Measurements from ENCODE around the gene ANKLE1. TPM values are rescaled to one million over a fixed set of nuclear protein-coding genes. Genes with fewer than 3 reads are reported as not detected.
A peak's percentile ranks its signal among the peaks of the same experiment; 100 is the strongest.

ANKLE1 gene
- polyA plus RNA-seq, 1 donor (not counting 4 experiments of a cell fraction or from before 2014, with no cell fraction given), result 0.30 TPM

- Histone ChIP-seq H3K4me1 (ENCODE audit: control insufficient read depth, extremely low read depth, insufficient read depth, low read length) (peaks cover 31% of the 10 kb centered on the region), H3K36me3 (ENCODE audit: control insufficient read depth in 2 of 2, extremely low read depth in 1 of 2, insufficient read depth in 2 of 2, low read length in 2 of 2) (peaks cover 14 to 16% of the 10 kb centered on the region in 2 experiments), H3K79me2 (ENCODE audit: control insufficient read depth, insufficient read depth, low read length) (peaks cover 55% of the 10 kb centered on the region), H3K4me3 (ENCODE audit: control insufficient read depth in 2 of 3, extremely low read depth in 1 of 3, insufficient read depth in 2 of 3, low read depth in 1 of 3, low read length in 3 of 3) (peak overlapping the region; percentile 83 to 97 (median 94)), H3K27me3 (ENCODE audit: control insufficient read depth, extremely low read depth, insufficient read depth, low read length) (no peaks in the 10 kb centered on the region), H3K9me1 (ENCODE audit: control insufficient read depth, extremely low read depth, insufficient read depth, low read length) (peaks cover under 1% of the 10 kb centered on the region), H3K27ac (ENCODE audit: control insufficient read depth, insufficient read depth, low read length) (peak overlapping the region; percentile 67), H2AFZ (ENCODE audit: control insufficient read depth, low read length) (no peak overlapping the region), H3K9ac (ENCODE audit: control insufficient read depth, extremely low read depth, insufficient read depth, low read length) (peak overlapping the region; percentile 87), H4K20me1 (ENCODE audit: control insufficient read depth, extremely low read depth, insufficient read depth, low read length) (peaks cover 4% of the 10 kb centered on the region), H3K4me2 (ENCODE audit: control insufficient read depth, extremely low read depth, insufficient read depth, low read depth, low read length) (peak overlapping the region; percentile 83), H3K9me3 (ENCODE audit: control insufficient read depth, low read depth, low read length) (no peaks in the 10 kb centered on the region)
- TF ChIP-seq EZH2 (IDR thresholded peaks at IDR 0.05; ENCODE audit: low read length) (no peak), CTCF (optimal IDR thresholded peaks at IDR 0.05 in 1 of 3, IDR thresholded peaks at IDR 0.05 in 1 of 3, conservative IDR thresholded peaks at IDR 0.05 in 1 of 3; ENCODE audit: extremely low read depth in 1 of 3, insufficient read depth in 2 of 3, low read length in 3 of 3) (no peak)
- dilution Hi-C loops (cut with MboI; ENCODE audit: extremely low pct_ligation_motif_present, low sequenced_read_pairs), result no loop called here
- FAIRE-seq, result no peak
- no peak for DNase-seq (ENCODE audit: low read depth, low spot score)
Observed at GRCh38 chr19:17309965-17310461, 28.3 kb downstream of the ANKLE1 start.

GRCh38 chr19:17311455-17312188, 29.9 kb downstream of the ANKLE1 start:
- Histone ChIP-seq H2AFZ (ENCODE audit: control insufficient read depth, low read length) (no peak overlapping the region), H3K9ac (ENCODE audit: control insufficient read depth, extremely low read depth, insufficient read depth, low read length) (peak overlapping the region; percentile 59), H3K27me3 (ENCODE audit: control insufficient read depth, extremely low read depth, insufficient read depth, low read length) (no peaks in the 10 kb centered on the region), H3K36me3 (ENCODE audit: control insufficient read depth in 2 of 2, extremely low read depth in 1 of 2, insufficient read depth in 2 of 2, low read length in 2 of 2) (peaks cover 17 to 24% of the 10 kb centered on the region in 2 experiments), H3K4me1 (ENCODE audit: control insufficient read depth, extremely low read depth, insufficient read depth, low read length) (peaks cover 25% of the 10 kb centered on the region), H3K4me2 (ENCODE audit: control insufficient read depth, extremely low read depth, insufficient read depth, low read depth, low read length) (peak overlapping the region; percentile 54), H3K9me1 (ENCODE audit: control insufficient read depth, extremely low read depth, insufficient read depth, low read length) (no peaks in the 10 kb centered on the region), H3K4me3 (ENCODE audit: control insufficient read depth in 2 of 3, extremely low read depth in 1 of 3, insufficient read depth in 2 of 3, low read depth in 1 of 3, low read length in 3 of 3) (peak overlapping the region in 2 of 3 experiments; percentile 2 to 21), H3K9me3 (ENCODE audit: control insufficient read depth, low read depth, low read length) (no peaks in the 10 kb centered on the region), H3K27ac (ENCODE audit: control insufficient read depth, insufficient read depth, low read length) (peak overlapping the region; percentile 73), H3K79me2 (ENCODE audit: control insufficient read depth, insufficient read depth, low read length) (peaks cover 51% of the 10 kb centered on the region), H4K20me1 (ENCODE audit: control insufficient read depth, extremely low read depth, insufficient read depth, low read length) (peaks cover 4% of the 10 kb centered on the region)
- no peak for DNase-seq (ENCODE audit: low read depth, low spot score)
- FAIRE-seq, result peak; percentile 53
- dilution Hi-C loops (cut with MboI; ENCODE audit: extremely low pct_ligation_motif_present, low sequenced_read_pairs), result no loop called here
- TF ChIP-seq EZH2 (IDR thresholded peaks at IDR 0.05; ENCODE audit: low read length) (no peak), CTCF (optimal IDR thresholded peaks at IDR 0.05 in 1 of 3, IDR thresholded peaks at IDR 0.05 in 1 of 3, conservative IDR thresholded peaks at IDR 0.05 in 1 of 3; ENCODE audit: extremely low read depth in 1 of 3, insufficient read depth in 2 of 3, low read length in 3 of 3) (no peak)
